H1 (cell line): ENCODE data around the gene LPAR3. TPM values are rescaled to one million over a fixed set of nuclear protein-coding genes. Genes with fewer than 3 reads are reported as not detected.

ENCODE experiments used
- CTCF ChIA-PET: fragments of 300-600 bp; sonication (Branson Sonifier 250); formaldehyde crosslinking; loops from one replicate; lab custom pipeline; 2021; ENCODE audit not compliant: partially characterized antibody; lab: Charles Lee
- POLR2A ChIA-PET: fragments of 300-600 bp; sonication (Branson Sonifier 250); formaldehyde crosslinking; loops from one replicate; lab custom pipeline; 2021; ENCODE audit warnings: inconsistent platforms; ENCODE audit not compliant: partially characterized antibody; lab: Charles Lee
- DNase-seq, 2 experiments: peaks; one replicate each; pipeline versions ENCODE4 v3.0.0 to v3.0.0-alpha.2; 2010 to 2022; ENCODE audit warnings: low spot score in 2 of 2, low read depth in 1 of 2, mixed read lengths in 1 of 2
- FAIRE-seq: peaks from 2 replicates; lab custom pipeline; 2011; peaks lifted over from hg19 to GRCh38; lab: Jason Lieb, UNC
- H2AFZ ChIP-seq: 2 replicates; pipeline ENCODE4 v1.8.1; 2012; ENCODE audit warnings: low read length, inconsistent platforms
- H2AK5ac ChIP-seq: 2 replicates; pipeline ENCODE4 v1.6.1; 2013; ENCODE audit warnings: low read depth, low read length
- H2BK120ac ChIP-seq: replicated peaks from 2 replicates; pipeline ENCODE3; 2013; ENCODE audit warnings: low read depth, low read length, inconsistent platforms
- H2BK12ac ChIP-seq: 2 replicates; pipeline ENCODE4 v1.6.1; 2013; ENCODE audit warnings: low read depth, low read length
- H2BK15ac ChIP-seq: 2 replicates; pipeline ENCODE4 v1.6.1; 2013; ENCODE audit warnings: low read length
- H2BK20ac ChIP-seq: 2 replicates; pipeline ENCODE4 v1.6.1; 2013; ENCODE audit warnings: low read length
- H2BK5ac ChIP-seq: 2 replicates; pipeline ENCODE4 v1.6.1; 2013; ENCODE audit warnings: low read depth, low read length
- H3K14ac ChIP-seq: 2 replicates; pipeline ENCODE4 v1.6.1; 2013; ENCODE audit warnings: inconsistent platforms; ENCODE audit not compliant: insufficient read length
- H3K18ac ChIP-seq: 2 replicates; pipeline ENCODE4 v1.6.1; 2013; ENCODE audit warnings: low read length; ENCODE audit errors: extremely low read depth
- H3K23ac ChIP-seq: 2 replicates; pipeline ENCODE4 v1.6.1; 2013; ENCODE audit warnings: inconsistent platforms; ENCODE audit not compliant: insufficient read length
- H3K23me2 ChIP-seq: 2 replicates; pipeline ENCODE4 v1.6.1; 2013; ENCODE audit warnings: low read depth, low read length
- H3K27ac ChIP-seq: 2 replicates; pipeline ENCODE4 v1.6.1; 2011; ENCODE audit warnings: low read depth, low read length, inconsistent platforms
- H3K27me3 ChIP-seq, 4 experiments: replicated peaks in 1 of 4; 1 replicate in 1 of 4; 2 replicates in 3 of 4; pipeline versions ENCODE4 v1.6.1 to v1.8.1; 2011 to 2013; ENCODE audit warnings: low read length in 3 of 4, mild to moderate bottlenecking in 3 of 4, inconsistent platforms in 2 of 4, mixed read lengths in 2 of 4, moderate library complexity in 1 of 4; ENCODE audit not compliant: control insufficient read depth in 3 of 4, insufficient read depth in 3 of 4; ENCODE audit errors: extremely low read depth in 1 of 4
- H3K36me3 ChIP-seq, 4 experiments: 2 replicates each; pipeline versions ENCODE4 v1.6.1 to v1.8.1; 2011 to 2013; ENCODE audit warnings: mild to moderate bottlenecking in 4 of 4, low read length in 3 of 4, moderate library complexity in 2 of 4, control low read depth in 1 of 4, inconsistent platforms in 1 of 4; ENCODE audit not compliant: insufficient read depth in 4 of 4, control insufficient read depth in 2 of 4
- H3K4ac ChIP-seq: replicated peaks from 2 replicates; pipeline ENCODE3; 2013; ENCODE audit warnings: low read length, low read depth, mixed read lengths, inconsistent platforms; ENCODE audit not compliant: insufficient read length
- H3K4me1 ChIP-seq, 4 experiments: replicated peaks in 1 of 4; 1 replicate in 1 of 4; 2 replicates in 3 of 4; pipeline versions ENCODE4 v1.6.1 to v1.8.1; 2011 to 2013; ENCODE audit warnings: low read length in 3 of 4, inconsistent platforms in 2 of 4, mixed read lengths in 1 of 4; ENCODE audit not compliant: insufficient read depth in 4 of 4, control insufficient read depth in 3 of 4
- H3K4me2 ChIP-seq, 2 experiments: 2 replicates each; pipeline versions ENCODE4 v1.6.1 to v1.8.1; 2011 to 2013; ENCODE audit warnings: low read depth in 2 of 2, low read length in 2 of 2, control low read depth in 1 of 2, inconsistent platforms in 1 of 2, mild to moderate bottlenecking in 1 of 2; ENCODE audit not compliant: insufficient read depth in 1 of 2
- H3K4me3 ChIP-seq, 4 experiments: fragments of 200-600, 300-600 bp in 1 of 4; sonication (generic), shearing (Covaris generic), sonication (Bioruptor Twin) in 1 of 4; 2 replicates each; pipeline versions ENCODE4 v1.5.1 to v1.8.1; 2011 to 2016; ENCODE audit warnings: low read length in 4 of 4, low read depth in 3 of 4, control low read depth in 2 of 4, inconsistent platforms in 2 of 4, mild to moderate bottlenecking in 2 of 4, mixed read lengths in 1 of 4, moderate library complexity in 1 of 4; ENCODE audit not compliant: insufficient read depth in 2 of 4; ENCODE audit errors: extremely low read depth in 1 of 4
- H3K56ac ChIP-seq: replicated peaks from 2 replicates; pipeline ENCODE3; 2013; ENCODE audit warnings: low read depth, mild to moderate bottlenecking, mixed read lengths, low read length, inconsistent platforms; ENCODE audit not compliant: insufficient read length
- H3K79me1 ChIP-seq: 2 replicates; pipeline ENCODE4 v1.6.1; 2013; ENCODE audit warnings: low read depth, low read length, control low read depth
- H3K79me2 ChIP-seq, 2 experiments: 2 replicates each; pipeline versions ENCODE4 v1.6.1 to v1.8.1; 2012 to 2013; ENCODE audit warnings: low read length in 2 of 2, mild to moderate bottlenecking in 2 of 2, inconsistent platforms in 1 of 2; ENCODE audit not compliant: insufficient read depth in 2 of 2, control insufficient read depth in 1 of 2
- H3K9ac ChIP-seq, 4 experiments: replicated peaks in 1 of 4; 1 replicate in 1 of 4; 2 replicates in 3 of 4; pipeline versions ENCODE4 v1.6.1 to v1.8.1; 2011 to 2013; ENCODE audit warnings: low read depth in 3 of 4, low read length in 3 of 4, control low read depth in 2 of 4, mild to moderate bottlenecking in 2 of 4, moderate library complexity in 2 of 4, inconsistent platforms in 1 of 4; ENCODE audit errors: extremely low read depth in 1 of 4
- H3K9me3 ChIP-seq, 2 experiments: 2 replicates each; pipeline versions ENCODE4 v1.6.1 to v1.8.1; 2012 to 2013; ENCODE audit warnings: mild to moderate bottlenecking in 2 of 2, moderate library complexity in 2 of 2, control low read depth in 1 of 2, inconsistent platforms in 1 of 2, low read depth in 1 of 2, low read length in 1 of 2, mixed read lengths in 1 of 2; ENCODE audit not compliant: insufficient read depth in 2 of 2
- H4K20me1 ChIP-seq, 2 experiments: replicated peaks in 1 of 2; 2 replicates each; pipeline versions ENCODE3 to v1.8.1; 2011 to 2013; ENCODE audit warnings: inconsistent platforms in 2 of 2, low read length in 2 of 2, mild to moderate bottlenecking in 1 of 2; ENCODE audit not compliant: insufficient read depth in 2 of 2, control insufficient read depth in 1 of 2
- H4K5ac ChIP-seq: 2 replicates; pipeline ENCODE4 v1.6.1; 2013; ENCODE audit warnings: low read length, low read depth, mixed read lengths, inconsistent platforms; ENCODE audit not compliant: insufficient read length
- H4K8ac ChIP-seq: 2 replicates; pipeline ENCODE4 v1.8.0; 2013; ENCODE audit warnings: mild to moderate bottlenecking, moderate library complexity, low read length, inconsistent platforms; ENCODE audit not compliant: insufficient read depth; ENCODE audit errors: extremely low read depth
- H4K91ac ChIP-seq: replicated peaks from 2 replicates; pipeline ENCODE3; 2013; ENCODE audit warnings: low read length, mixed read lengths, inconsistent platforms; ENCODE audit not compliant: insufficient read length
- ATF2 ChIP-seq: IDR thresholded peaks from 2 replicates; pipeline ENCODE4 v1.6.1; 2012; ENCODE audit warnings: low read length, inconsistent platforms
- ATF3 ChIP-seq: IDR thresholded peaks from 2 replicates; pipeline ENCODE4 v1.6.1; 2011; ENCODE audit warnings: low read depth, mild to moderate bottlenecking, low read length; ENCODE audit not compliant: insufficient read depth
- BACH1 ChIP-seq: IDR thresholded peaks from 2 replicates; pipeline ENCODE4 v1.6.1; 2012; ENCODE audit warnings: low read length, improper control_type of control experiment
- HDAC2 ChIP-seq, 2 experiments: fragments of 300-600 bp in 1 of 2; sonication (generic) in 1 of 2; IDR thresholded peaks; 2 replicates each; pipeline ENCODE4 v1.6.1; 2011 to 2012; ENCODE audit warnings: low read depth in 2 of 2, low read length in 2 of 2, mild to moderate bottlenecking in 2 of 2, moderate library complexity in 2 of 2, borderline replicate concordance in 1 of 2, inconsistent platforms in 1 of 2
- JUN ChIP-seq: IDR thresholded peaks from 2 replicates; pipeline ENCODE4 v1.6.1; 2011; ENCODE audit warnings: low read depth, mild to moderate bottlenecking, improper control_type of control experiment, low read length
- KDM1A ChIP-seq: fragments of 200-600, 300-600 bp; sonication (generic); IDR thresholded peaks from 2 replicates; pipeline ENCODE4 v1.7.1; 2016; ENCODE audit warnings: mild to moderate bottlenecking, low read length, borderline replicate concordance
- POLR2A ChIP-seq, 2 experiments: IDR thresholded peaks; 1 replicate in 1 of 2; 2 replicates in 1 of 2; pipeline ENCODE4 v1.6.1; 2011; ENCODE audit warnings: low read depth in 2 of 2, low read length in 2 of 2, mild to moderate bottlenecking in 2 of 2; ENCODE audit errors: control extremely low read depth in 1 of 2
- POU5F1 ChIP-seq: IDR thresholded peaks from 2 replicates; pipeline ENCODE4 v1.6.1; 2011; ENCODE audit warnings: low read depth, mild to moderate bottlenecking, low read length, moderate library complexity
- RAD21 ChIP-seq, 2 experiments: IDR thresholded peaks in 1 of 2; conservative IDR thresholded peaks in 1 of 2; 2 replicates each; pipeline ENCODE4 v1.6.1; 2011; ENCODE audit warnings: low read depth in 2 of 2, low read length in 2 of 2, improper control_type of control experiment in 1 of 2, inconsistent platforms in 1 of 2, mild to moderate bottlenecking in 1 of 2, moderate library complexity in 1 of 2
- RFX5 ChIP-seq: IDR thresholded peaks from 2 replicates; pipeline ENCODE4 v1.6.1; 2011; ENCODE audit warnings: low read depth, low read length, improper control_type of control experiment, borderline replicate concordance
- SUZ12 ChIP-seq: fragments of 200-600 bp; sonication (generic); IDR thresholded peaks from 2 replicates; pipeline ENCODE4 v1.6.1; 2012; ENCODE audit warnings: mild to moderate bottlenecking, inconsistent platforms, low read length, moderate library complexity, mixed read lengths
- TBP ChIP-seq: IDR thresholded peaks from 2 replicates; pipeline ENCODE4 v1.6.1; 2011; ENCODE audit warnings: low read depth, low read length, improper control_type of control experiment
- WGBS, 2 experiments: shearing (Covaris generic) in 1 of 2; methylation state at CpG; one replicate each; pipeline versions ENCODE4 v1.1.6 to v1.1.7; 2013 to 2015; ENCODE audit warnings: low lambda C conversion rate in 2 of 2, mixed read lengths in 2 of 2, inconsistent platforms in 1 of 2, low coverage in 1 of 2, missing lambda C conversion rate in 1 of 2; ENCODE audit not compliant: insufficient replicate concordance in 2 of 2, insufficient coverage in 1 of 2, insufficient read length in 1 of 2; ENCODE audit errors: extremely low coverage in 1 of 2, missing lambda C conversion rate in 1 of 2; 5-methylcytosine and 5-hydroxymethylcytosine counted together
- polyA plus RNA-seq, 7 experiments: library from polyadenylated mRNA; depleted of rRNA in 3 of 7; stranded (reverse) in 5 of 7; unstranded in 2 of 7; fragments of >200 nt in 5 of 7; fragments of 200-250 nt in 2 of 7; gene quantifications; 1 replicate in 5 of 7; 2 replicates in 1 of 7; 4 replicates in 1 of 7; pipeline versions ENCODE4 v1.2.1 to v1.2.3, GENCODE V29; 2011 to 2013; ENCODE audit warnings: missing spikeins in 2 of 7, mixed read lengths in 2 of 7
- total RNA-seq: library from RNA; stranded (reverse); fragmentation: NEBNext Ultra II Directional; extraction: Animal tissue kit (Norgen Biotek cat#: 25700); gene quantifications from 2 replicates; pipeline ENCODE4 v1.2.1, GENCODE V29; 2021

The LPAR3 gene
- total and polyA plus RNA-seq, 2 of the 8 experiments (the other 6 are each of a cell fraction or from before 2014, with no cell fraction given): 17.1 to 25.4 TPM

- Histone ChIP-seq H4K5ac (no peak overlapping the region), H3K9ac (no peak overlapping the region)
- POLR2A ChIA-PET: no interaction called here
- TF ChIP-seq KDM1A (no peak), JUN (no peak), RFX5 (no peak), ATF2 (no peak), HDAC2 (IDR thresholded peaks at IDR 0.05; ENCODE audit: borderline replicate concordance in 1 of 2, low read depth in 2 of 2, low read length in 2 of 2) (no peak), RAD21 (IDR thresholded peaks at IDR 0.05 in 1 of 2, conservative IDR thresholded peaks at IDR 0.05 in 1 of 2; ENCODE audit: low read depth in 2 of 2, low read length in 2 of 2) (no peak), SUZ12 (no peak), POLR2A (IDR thresholded peaks at IDR 0.05; ENCODE audit: control extremely low read depth in 1 of 2, low read depth in 2 of 2, low read length in 2 of 2) (no peak), ATF3 (no peak), BACH1 (no peak), TBP (no peak), POU5F1 (no peak)
Measured at GRCh38 chr1:84923317-84923716, 30.3 kb upstream of the LPAR3 start.

More at GRCh38 chr1:84923317-84923716, 30.3 kb upstream of the LPAR3 start:
- no peak for FAIRE-seq
- no peaks in the 10 kb centered on the region; a peak in 1 of 8 replicates for H3K36me3 ChIP-seq
- H3K79me1 ChIP-seq: no peaks in the 10 kb centered on the region
- no peaks in the 10 kb centered on the region for H3K4me1 ChIP-seq
- H3K9me3 ChIP-seq: no peaks in the 10 kb centered on the region
- H2BK20ac ChIP-seq: no peak overlapping the region
- 82% methylated on average over 3 of the region's 3 CpGs; no CpG with 5 or more reads in 1 of the 2 experiments for whole genome bisulfite sequencing, 2 experiments
- CTCF ChIA-PET: interaction anchor here (0.7 to 4.9 kb wide), 13 partner anchors 10 to 172 kb away, joined by 3 to 22 read pairs (median 5); no protein-coding TSS in a partner anchor
- H2AFZ ChIP-seq: no peak overlapping the region
- no peak overlapping the region for H3K4me3 ChIP-seq
- H3K4ac ChIP-seq: no peak overlapping the region
- H3K27ac ChIP-seq: no peak overlapping the region
- no peaks in the 10 kb centered on the region for H3K79me2 ChIP-seq
- no peak overlapping the region for H3K14ac ChIP-seq
- H2AK5ac ChIP-seq: no peak overlapping the region
- no peak overlapping the region for H3K56ac ChIP-seq
- H2BK12ac ChIP-seq: no peak overlapping the region
- no peak overlapping the region for H4K91ac ChIP-seq
- no peaks in the 10 kb centered on the region for H3K27me3 ChIP-seq
- no peak overlapping the region for H3K18ac ChIP-seq
- no peaks in the 10 kb centered on the region for H4K20me1 ChIP-seq
- no peak overlapping the region for H4K8ac ChIP-seq
- H2BK120ac ChIP-seq: no peak overlapping the region
- no peak overlapping the region for H2BK15ac ChIP-seq
- no peak overlapping the region for H3K4me2 ChIP-seq
- no peak overlapping the region for H3K23ac ChIP-seq
- DNase-seq: no peak
- no peak overlapping the region for H2BK5ac ChIP-seq
- H3K23me2 ChIP-seq: no peaks in the 10 kb centered on the region
